SK-N-SH (cell line): ENCODE measurements around the gene QSOX1. TPM values are rescaled to one million over a fixed set of nuclear protein-coding genes. Genes with fewer than 3 reads are reported as not detected.

Experiments
- CTCF ChIA-PET: fragments of 300-600, 350-600 bp; formaldehyde crosslinking; extraction: SDS; loops from one replicate; lab custom pipeline; 2021; lab: Yijun Ruan, JAX
- POLR2A ChIA-PET: fragments of 350-600 bp; sonication (Branson Sonifier 250); formaldehyde crosslinking; extraction: SDS; loops from one replicate; lab custom pipeline; 2020; ENCODE audit warnings: antibody characterized with exemption, inconsistent platforms; lab: Yijun Ruan, JAX
- DNase-seq: peaks from one replicate; pipeline ENCODE4 v3.0.0; 2012
- H2AFZ ChIP-seq: fragments of 200-600 bp; sonication (generic); 2 replicates; pipeline ENCODE4 v1.8.1; 2016; ENCODE audit warnings: antibody characterized with exemption, mild to moderate bottlenecking, low read depth
- H3F3A ChIP-seq: fragments of 200-600 bp; sonication (generic); replicated peaks from 2 replicates; pipeline ENCODE3; 2016; ENCODE audit warnings: antibody characterized with exemption, mild to moderate bottlenecking; ENCODE audit not compliant: insufficient read depth
- H3K27ac ChIP-seq, 2 experiments: fragments of 200-500 bp in 1 of 2; fragments of 200-600 bp in 1 of 2; sonication (Bioruptor generic) in 1 of 2; sonication (generic), shearing (Covaris generic) in 1 of 2; 2 replicates each; pipeline versions ENCODE4 v1.5.1 to v1.6.1; 2014 to 2016; ENCODE audit warnings: low read depth in 2 of 2, inconsistent platforms in 1 of 2, low read length in 1 of 2, mild to moderate bottlenecking in 1 of 2, mixed read lengths in 1 of 2
- H3K27me3 ChIP-seq: fragments of 200-600 bp; sonication (generic), shearing (Covaris generic); 2 replicates; pipeline ENCODE4 v1.6.1; 2016; ENCODE audit warnings: mixed run types; ENCODE audit not compliant: insufficient read depth
- H3K36me3 ChIP-seq, 2 experiments: fragments of 200-500 bp in 1 of 2; fragments of 200-600 bp in 1 of 2; sonication (Bioruptor generic) in 1 of 2; sonication (generic) in 1 of 2; replicated peaks in 1 of 2; 2 replicates each; pipeline versions ENCODE3 to v1.5.1; 2014 to 2016; ENCODE audit warnings: low read length in 1 of 2, mild to moderate bottlenecking in 1 of 2; ENCODE audit not compliant: insufficient read depth in 2 of 2, control insufficient read depth in 1 of 2
- H3K4me1 ChIP-seq, 2 experiments: fragments of 200-500 bp in 1 of 2; fragments of 200-600 bp in 1 of 2; sonication (Bioruptor generic) in 1 of 2; sonication (generic), shearing (Covaris generic) in 1 of 2; 2 replicates each; pipeline versions ENCODE4 v1.5.1 to v1.6.1; 2014 to 2016; ENCODE audit warnings: low read depth in 1 of 2, low read length in 1 of 2, mixed run types in 1 of 2; ENCODE audit not compliant: insufficient read depth in 2 of 2, control insufficient read depth in 1 of 2
- H3K4me2 ChIP-seq: fragments of 200-600 bp; sonication (generic), shearing (Covaris generic); 2 replicates; pipeline ENCODE4 v1.6.1; 2017; ENCODE audit warnings: mixed run types
- H3K4me3 ChIP-seq, 2 experiments: fragments of 200-500 bp in 1 of 2; fragments of 200-600 bp in 1 of 2; sonication (Bioruptor generic) in 1 of 2; sonication (generic), shearing (Covaris generic) in 1 of 2; 2 replicates each; pipeline versions ENCODE4 v1.5.1 to v1.8.1; 2014 to 2016; ENCODE audit warnings: low read depth in 2 of 2, inconsistent platforms in 1 of 2, low read length in 1 of 2, mild to moderate bottlenecking in 1 of 2, mixed read lengths in 1 of 2, moderate library complexity in 1 of 2
- H3K79me2 ChIP-seq: fragments of 200-600 bp; sonication (generic); 2 replicates; pipeline ENCODE4 v1.8.1; 2017; ENCODE audit warnings: mild to moderate bottlenecking; ENCODE audit not compliant: insufficient read depth
- H3K9ac ChIP-seq: fragments of 200-600 bp; sonication (generic); 2 replicates; pipeline ENCODE4 v1.6.1; 2017; ENCODE audit warnings: mixed run types
- H3K9me2 ChIP-seq: fragments of 200-600 bp; sonication (generic); 2 replicates; pipeline ENCODE4 v1.6.1; 2017; ENCODE audit warnings: mixed run types
- H3K9me3 ChIP-seq: fragments of 200-600 bp; sonication (generic); 2 replicates; pipeline ENCODE4 v1.6.1; 2017; ENCODE audit warnings: mixed run types, mild to moderate bottlenecking, moderate library complexity
- H4K20me1 ChIP-seq: fragments of 200-600 bp; sonication (generic); 2 replicates; pipeline ENCODE4 v1.6.1; 2017; ENCODE audit warnings: mild to moderate bottlenecking, mixed run types; ENCODE audit not compliant: insufficient read depth
- EZH2phosphoT487 ChIP-seq: fragments of 200-600 bp; sonication (generic); IDR thresholded peaks from 2 replicates; pipeline ENCODE4 v1.6.1; 2017; ENCODE audit warnings: low read depth, mixed run types, mild to moderate bottlenecking, antibody characterized with exemption, moderate library complexity, borderline replicate concordance
- FOXM1 ChIP-seq: IDR thresholded peaks from 2 replicates; pipeline ENCODE4 v1.4.0; 2012; ENCODE audit warnings: low read depth, mild to moderate bottlenecking
- JUND ChIP-seq: IDR thresholded peaks from 2 replicates; pipeline ENCODE4 v1.4.0; 2012
- NRF1 ChIP-seq: IDR thresholded peaks from 2 replicates; pipeline ENCODE4 v1.6.1; 2012; ENCODE audit warnings: low read depth, mild to moderate bottlenecking, low read length
- RCOR1 ChIP-seq: fragments of 150-350 bp; IDR thresholded peaks from 2 replicates; pipeline ENCODE4 v1.6.1; 2017; ENCODE audit warnings: antibody characterized with exemption, low read length
- RXRA ChIP-seq: IDR thresholded peaks from 2 replicates; pipeline ENCODE4 v1.4.0; 2012; ENCODE audit warnings: low read depth, mild to moderate bottlenecking, borderline replicate concordance
- YY1 ChIP-seq: IDR thresholded peaks from 2 replicates; pipeline ENCODE4 v1.4.0; 2012; ENCODE audit warnings: low read depth, mild to moderate bottlenecking
- WGBS: methylation state at CpG from one replicate; pipeline ENCODE4 v1.1.6; 2017; ENCODE audit warnings: low lambda C conversion rate; 5-methylcytosine and 5-hydroxymethylcytosine counted together
- polyA plus RNA-seq, 3 experiments: library from polyadenylated mRNA; depleted of rRNA; stranded (reverse); fragments of >200 nt; gene quantifications; 2 replicates each; pipeline ENCODE4 v1.2.3, GENCODE V29; 2012
- TF ChIP-seq, protein P1 (sequence below): IDR thresholded peaks from 2 replicates; pipeline ENCODE4 v1.4.0; 2012; ENCODE audit warnings: low read depth
- TF ChIP-seq, protein P2 (sequence below): fragments of 150-350 bp; IDR thresholded peaks from 2 replicates; pipeline ENCODE4 v1.6.1; 2017; ENCODE audit warnings: antibody characterized with exemption, low read length, low read depth, borderline replicate concordance
- TF ChIP-seq, protein P3 (sequence below): fragments of 150-350 bp; IDR thresholded peaks from 2 replicates; pipeline ENCODE4 v1.6.1; 2016; ENCODE audit warnings: mild to moderate bottlenecking, low read depth, low read length
- TF ChIP-seq, protein P4 (sequence below): IDR thresholded peaks from 2 replicates; pipeline ENCODE4; 2012
- TF ChIP-seq, protein P5 (sequence below): IDR thresholded peaks from 2 replicates; pipeline ENCODE4 v1.4.0; 2012; ENCODE audit warnings: low read depth, borderline replicate concordance

The QSOX1 gene
- polyA plus RNA-seq, 1 of the 3 experiments (the other 2 are of a cell fraction), result 359 TPM

DNA sequence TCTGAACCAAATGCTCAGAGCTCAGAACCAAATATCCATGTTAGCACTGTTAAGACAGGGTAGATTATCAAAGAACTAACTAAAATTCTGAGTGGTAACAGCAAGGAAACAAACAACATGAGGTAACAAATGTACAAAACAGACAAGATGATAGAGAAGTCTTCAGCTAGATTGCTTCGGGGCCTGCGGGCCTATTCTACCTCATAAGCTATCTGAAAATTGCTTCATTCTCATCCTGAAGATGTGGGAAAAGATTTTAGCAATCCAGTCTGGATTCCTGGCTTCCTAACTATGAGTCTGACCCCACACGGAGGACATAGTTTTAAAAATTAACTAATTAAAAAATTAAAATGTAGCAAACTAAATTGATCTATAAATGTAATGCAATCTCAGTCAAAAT lies 9.2 kb upstream of the QSOX1 start:
- no peak for DNase-seq
- CTCF ChIA-PET, result interaction anchor here (0.6 kb wide), 1 partner anchor 271 kb away, joined by 3 read pairs; no protein-coding TSS in a partner anchor

More for the DNA sequence above, 9.2 kb upstream of the QSOX1 start:
- Histone ChIP-seq H3F3A (no peaks in the 10 kb centered on the region), H3K9me3 (no peaks in the 10 kb centered on the region), H3K27ac (no peak overlapping the region), H3K27me3 (no peaks in the 10 kb centered on the region), H3K4me3 (no peak overlapping the region), H3K36me3 (no peaks in the 10 kb centered on the region), H3K79me2 (no peaks in the 10 kb centered on the region), H3K4me1 (peaks cover 0 to 1% of the 10 kb centered on the region in 2 experiments; a peak in 1 of 4 replicates), H3K4me2 (no peak overlapping the region), H3K9me2 (no peaks in the 10 kb centered on the region), H4K20me1 (no peaks in the 10 kb centered on the region), H2AFZ (peak overlapping the region; percentile 46; the same call in 1 of the 2 replicates), H3K9ac (no peak overlapping the region)
- TF ChIP-seq, protein P1, sequence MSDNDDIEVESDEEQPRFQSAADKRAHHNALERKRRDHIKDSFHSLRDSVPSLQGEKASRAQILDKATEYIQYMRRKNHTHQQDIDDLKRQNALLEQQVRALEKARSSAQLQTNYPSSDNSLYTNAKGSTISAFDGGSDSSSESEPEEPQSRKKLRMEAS, result no peak
- TF ChIP-seq, protein P2, sequence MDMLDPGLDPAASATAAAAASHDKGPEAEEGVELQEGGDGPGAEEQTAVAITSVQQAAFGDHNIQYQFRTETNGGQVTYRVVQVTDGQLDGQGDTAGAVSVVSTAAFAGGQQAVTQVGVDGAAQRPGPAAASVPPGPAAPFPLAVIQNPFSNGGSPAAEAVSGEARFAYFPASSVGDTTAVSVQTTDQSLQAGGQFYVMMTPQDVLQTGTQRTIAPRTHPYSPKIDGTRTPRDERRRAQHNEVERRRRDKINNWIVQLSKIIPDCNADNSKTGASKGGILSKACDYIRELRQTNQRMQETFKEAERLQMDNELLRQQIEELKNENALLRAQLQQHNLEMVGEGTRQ, result no peak
- TF ChIP-seq, protein P3, sequence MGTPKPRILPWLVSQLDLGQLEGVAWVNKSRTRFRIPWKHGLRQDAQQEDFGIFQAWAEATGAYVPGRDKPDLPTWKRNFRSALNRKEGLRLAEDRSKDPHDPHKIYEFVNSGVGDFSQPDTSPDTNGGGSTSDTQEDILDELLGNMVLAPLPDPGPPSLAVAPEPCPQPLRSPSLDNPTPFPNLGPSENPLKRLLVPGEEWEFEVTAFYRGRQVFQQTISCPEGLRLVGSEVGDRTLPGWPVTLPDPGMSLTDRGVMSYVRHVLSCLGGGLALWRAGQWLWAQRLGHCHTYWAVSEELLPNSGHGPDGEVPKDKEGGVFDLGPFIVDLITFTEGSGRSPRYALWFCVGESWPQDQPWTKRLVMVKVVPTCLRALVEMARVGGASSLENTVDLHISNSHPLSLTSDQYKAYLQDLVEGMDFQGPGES, result no peak
- TF ChIP-seq, protein P4, sequence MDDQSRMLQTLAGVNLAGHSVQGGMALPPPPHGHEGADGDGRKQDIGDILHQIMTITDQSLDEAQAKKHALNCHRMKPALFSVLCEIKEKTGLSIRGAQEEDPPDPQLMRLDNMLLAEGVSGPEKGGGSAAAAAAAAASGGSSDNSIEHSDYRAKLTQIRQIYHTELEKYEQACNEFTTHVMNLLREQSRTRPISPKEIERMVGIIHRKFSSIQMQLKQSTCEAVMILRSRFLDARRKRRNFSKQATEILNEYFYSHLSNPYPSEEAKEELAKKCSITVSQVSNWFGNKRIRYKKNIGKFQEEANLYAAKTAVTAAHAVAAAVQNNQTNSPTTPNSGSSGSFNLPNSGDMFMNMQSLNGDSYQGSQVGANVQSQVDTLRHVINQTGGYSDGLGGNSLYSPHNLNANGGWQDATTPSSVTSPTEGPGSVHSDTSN, result no peak
- TF ChIP-seq RXRA, result no peak
- TF ChIP-seq, protein P5, sequence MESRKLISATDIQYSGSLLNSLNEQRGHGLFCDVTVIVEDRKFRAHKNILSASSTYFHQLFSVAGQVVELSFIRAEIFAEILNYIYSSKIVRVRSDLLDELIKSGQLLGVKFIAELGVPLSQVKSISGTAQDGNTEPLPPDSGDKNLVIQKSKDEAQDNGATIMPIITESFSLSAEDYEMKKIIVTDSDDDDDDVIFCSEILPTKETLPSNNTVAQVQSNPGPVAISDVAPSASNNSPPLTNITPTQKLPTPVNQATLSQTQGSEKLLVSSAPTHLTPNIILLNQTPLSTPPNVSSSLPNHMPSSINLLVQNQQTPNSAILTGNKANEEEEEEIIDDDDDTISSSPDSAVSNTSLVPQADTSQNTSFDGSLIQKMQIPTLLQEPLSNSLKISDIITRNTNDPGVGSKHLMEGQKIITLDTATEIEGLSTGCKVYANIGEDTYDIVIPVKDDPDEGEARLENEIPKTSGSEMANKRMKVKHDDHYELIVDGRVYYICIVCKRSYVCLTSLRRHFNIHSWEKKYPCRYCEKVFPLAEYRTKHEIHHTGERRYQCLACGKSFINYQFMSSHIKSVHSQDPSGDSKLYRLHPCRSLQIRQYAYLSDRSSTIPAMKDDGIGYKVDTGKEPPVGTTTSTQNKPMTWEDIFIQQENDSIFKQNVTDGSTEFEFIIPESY, result no peak
- no peak for TF ChIP-seq FOXM1
- TF ChIP-seq NRF1, result no peak
- no peak for TF ChIP-seq JUND
- no peak for TF ChIP-seq EZH2phosphoT487
- no peak for TF ChIP-seq YY1
- no peak for TF ChIP-seq RCOR1
- POLR2A ChIA-PET, result no interaction called here
- 95% methylated on average over 3 of the region's 3 CpGs for WGBS
